T-helper 1 cell (primary cell): ENCODE results near the gene NUP153.

Source experiments
- DNase-seq, 5 donors: peaks; one replicate each; pipeline ENCODE4 v3.0.0-alpha.2; 2012 to 2020

Gene NUP153

DNA sequence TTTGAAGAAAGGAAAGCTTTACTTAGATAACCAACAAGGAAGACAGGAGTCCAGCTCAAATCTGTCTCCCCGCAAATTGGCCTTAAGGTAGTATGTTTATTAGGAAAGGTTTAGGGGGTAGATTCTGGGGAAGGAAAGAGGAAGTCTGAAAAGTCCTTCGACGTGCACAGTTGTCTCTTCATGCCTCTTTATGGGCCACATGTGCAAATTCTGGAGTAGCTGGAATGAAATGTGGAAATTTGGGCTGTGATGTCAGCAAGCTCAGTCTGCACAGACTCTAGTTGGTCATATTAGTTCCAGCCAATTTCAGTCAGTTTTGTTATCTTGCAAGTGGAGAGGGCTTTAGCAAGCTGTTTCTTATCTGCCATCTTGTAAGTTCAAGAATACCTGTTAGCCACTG lies 50.1 kb downstream of the NUP153 start:
- no peak for DNase-seq

DNA sequence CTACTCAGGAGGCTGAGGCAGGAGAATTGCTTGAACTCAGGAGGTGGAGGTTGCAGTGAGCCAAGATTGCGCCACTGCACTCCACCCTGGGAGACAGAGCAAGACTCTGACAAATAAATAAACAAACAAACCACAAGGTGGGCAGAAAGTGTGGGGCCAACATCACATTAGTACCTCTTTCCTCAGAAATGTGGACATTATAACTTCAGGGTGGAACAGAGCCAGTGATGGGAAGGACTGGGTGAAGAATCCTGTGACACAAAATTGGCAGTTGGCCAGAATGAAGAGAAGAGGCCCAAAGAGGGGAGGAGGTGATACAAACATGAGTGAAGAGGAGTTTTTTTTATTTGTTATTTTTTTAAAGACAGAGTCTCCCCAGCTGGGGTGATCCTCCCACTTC lies 50.6 kb downstream of the NUP153 start:
- no peak for DNase-seq

DNA sequence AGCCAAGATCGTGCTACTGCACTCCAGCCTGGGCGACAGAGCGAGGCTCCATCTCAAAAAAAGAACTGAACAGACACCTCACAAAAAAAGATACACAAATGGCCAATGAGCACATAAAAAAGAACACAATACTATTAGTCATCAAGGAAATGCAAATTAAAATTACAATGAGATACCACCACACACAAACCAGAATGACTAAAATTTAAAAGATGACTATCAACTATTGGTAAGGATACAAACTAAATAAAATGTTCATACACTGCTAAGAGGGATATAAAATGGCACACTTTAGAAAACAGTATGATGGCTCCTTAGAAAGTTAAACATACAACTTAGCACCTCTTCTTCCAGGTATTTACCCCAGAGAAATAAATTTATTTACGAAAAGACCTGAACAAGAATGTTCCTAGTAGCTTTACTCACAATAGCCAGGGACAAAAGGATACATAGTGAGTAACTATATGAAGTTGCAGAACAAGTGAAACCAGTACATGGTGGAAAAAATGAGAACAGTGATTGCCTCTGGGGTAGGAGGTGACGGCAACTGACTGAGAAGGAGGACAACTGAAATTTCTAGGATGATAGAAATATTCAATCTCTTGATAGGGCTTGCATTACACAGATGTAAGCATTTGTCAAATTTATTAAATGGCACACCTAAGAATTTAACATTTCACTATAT lies 53.4 kb downstream of the NUP153 start:
- no peak for DNase-seq

DNA sequence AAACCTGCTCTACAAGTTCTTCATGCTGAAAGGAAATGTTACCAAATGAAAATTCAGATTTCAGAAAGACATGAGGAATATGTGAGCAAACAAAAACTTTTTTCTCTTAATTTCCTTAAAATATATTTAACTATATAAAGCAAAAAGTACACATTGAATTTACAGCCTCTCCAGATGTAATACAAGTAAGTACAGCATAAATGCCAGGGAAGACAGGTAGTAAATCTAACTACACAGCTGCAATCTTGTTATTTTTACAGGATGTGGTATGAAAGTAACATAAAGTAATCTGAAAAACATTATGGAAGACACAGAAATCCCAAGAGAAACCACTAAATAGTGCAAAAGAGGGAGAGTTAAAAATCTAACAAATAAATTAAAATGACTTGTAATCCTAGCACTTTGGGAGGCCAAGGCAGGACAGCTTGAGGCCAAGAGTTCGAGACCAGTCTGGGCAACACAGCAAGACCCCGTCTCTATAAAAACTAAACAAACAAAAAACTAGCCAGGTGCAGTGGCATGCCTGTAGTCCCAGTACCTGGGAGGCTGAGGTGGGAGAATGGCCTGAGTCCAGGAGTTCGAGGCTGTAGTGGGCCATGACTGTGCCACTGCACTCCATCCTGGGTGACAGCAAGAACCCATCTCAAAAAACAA lies 55.9 kb downstream of the NUP153 start:
- DNase-seq, result no peak

DNA sequence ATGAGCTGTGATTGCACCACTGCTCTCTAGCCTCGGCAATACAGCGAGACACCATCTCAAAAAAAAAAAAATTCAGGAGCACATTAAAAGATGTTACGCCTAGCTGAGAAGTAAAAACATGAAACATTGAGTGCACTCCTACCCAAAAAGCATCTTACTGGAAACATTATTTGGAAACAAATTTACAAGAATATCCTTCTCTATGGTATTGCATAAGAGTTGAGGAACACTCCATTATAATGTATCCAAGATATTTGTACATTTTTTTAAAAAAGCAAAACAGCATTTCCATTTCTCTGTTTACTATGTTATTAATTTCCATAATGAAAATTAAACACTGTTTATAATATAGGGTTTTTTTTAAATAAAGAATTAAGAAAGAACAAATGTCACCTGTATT lies 58.0 kb downstream of the NUP153 start:
- DNase-seq, result no peak

DNA sequence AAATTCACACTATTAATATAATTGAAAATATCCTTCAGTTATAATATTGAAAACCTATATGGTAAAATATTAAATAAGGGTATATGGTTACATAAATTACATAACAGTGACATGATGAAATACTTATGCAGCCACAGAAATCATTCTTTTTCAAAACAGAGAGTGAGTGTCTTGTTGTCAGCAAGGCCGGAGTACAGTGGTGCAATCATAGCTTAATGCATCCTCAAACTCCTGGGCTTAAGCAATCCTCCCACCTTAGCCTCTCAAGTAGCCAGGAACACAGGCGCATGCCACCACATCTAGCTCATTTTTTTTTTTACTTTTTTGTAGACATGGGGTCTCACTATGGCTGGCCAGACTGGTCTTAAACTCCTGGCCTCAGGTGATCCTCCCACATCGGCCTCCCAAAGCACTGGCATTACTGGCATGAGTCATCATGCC lies 66.2 kb downstream of the NUP153 start:
- no peak for DNase-seq

DNA sequence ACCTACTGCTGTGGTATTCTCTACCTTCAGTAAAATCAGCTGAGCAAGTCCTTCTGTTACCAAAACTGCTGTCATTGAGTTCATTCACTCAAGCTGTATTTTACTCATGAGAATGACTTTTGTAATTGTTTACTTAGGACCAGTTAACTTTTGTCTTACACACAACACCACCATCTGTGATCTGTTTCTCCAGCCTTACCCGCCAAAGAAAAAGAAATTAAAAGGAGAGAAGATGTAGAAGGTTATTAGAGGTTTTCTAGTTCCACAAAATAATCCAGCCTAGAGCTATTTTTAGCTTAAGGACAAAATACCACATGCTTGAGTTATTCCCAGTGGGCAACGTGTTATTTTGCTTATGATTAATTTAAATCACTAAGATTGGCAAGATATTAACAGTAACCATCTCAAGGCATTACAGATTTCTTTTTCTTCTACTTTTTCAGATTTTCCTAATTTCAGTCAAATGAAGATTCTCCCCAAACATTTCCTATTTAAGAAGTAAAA lies 68.5 kb downstream of the NUP153 start:
- DNase-seq, result no peak

DNA sequence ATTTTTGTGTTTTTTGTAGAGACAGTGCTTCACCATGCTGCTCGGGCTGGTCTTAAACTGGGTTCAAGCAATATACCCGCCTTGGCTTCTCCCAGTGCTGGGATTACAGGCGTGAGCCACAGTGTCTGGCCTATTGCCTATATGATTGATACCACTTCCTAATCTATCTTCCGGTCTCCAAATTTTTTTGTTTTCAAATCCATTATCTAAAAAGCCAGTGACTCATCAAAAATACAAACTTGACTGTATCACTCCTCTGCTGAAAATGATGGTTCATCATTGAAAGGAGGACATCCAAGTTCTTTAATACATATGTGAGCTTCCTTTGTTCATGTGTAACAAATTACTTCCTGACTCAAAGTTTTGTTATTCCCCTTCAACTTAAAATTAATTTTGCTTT lies 71.2 kb downstream of the NUP153 start:
- no peak for DNase-seq

DNA sequence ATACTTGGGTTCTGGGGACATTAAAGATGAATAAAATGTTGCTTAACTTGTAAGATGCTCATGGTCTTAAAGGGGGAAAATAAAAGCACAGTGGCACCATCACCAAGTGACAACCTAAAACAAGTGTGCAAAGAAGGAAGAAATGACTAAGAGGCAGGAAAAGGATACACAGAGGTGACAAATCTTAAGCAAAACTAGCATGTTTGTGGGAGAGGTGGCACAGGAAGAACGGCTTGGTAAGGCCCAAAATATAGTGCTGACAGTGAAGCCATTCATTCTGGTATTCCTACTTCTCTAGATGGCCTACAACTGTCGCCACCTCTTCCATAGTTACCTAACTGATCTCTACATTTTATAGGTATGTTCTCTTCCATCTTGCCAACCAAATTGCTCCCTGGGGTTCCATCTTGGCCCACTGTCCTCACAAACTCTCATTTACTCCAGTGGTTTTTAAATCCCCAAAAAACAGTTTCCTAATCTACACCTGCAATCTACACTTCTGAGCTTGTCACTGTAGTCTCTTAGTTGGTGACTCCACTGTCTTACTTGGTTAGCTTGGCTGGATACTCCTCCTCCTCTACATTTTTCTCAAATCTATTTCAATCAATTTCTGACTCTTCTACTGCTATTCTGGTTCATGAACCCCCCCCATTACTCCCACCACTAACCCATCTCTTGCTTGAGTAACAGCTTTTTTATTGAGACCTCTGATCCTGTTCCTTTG lies 73.1 kb downstream of the NUP153 start:
- peak in 1 of 5 donors; percentile 79 for DNase-seq

DNA sequence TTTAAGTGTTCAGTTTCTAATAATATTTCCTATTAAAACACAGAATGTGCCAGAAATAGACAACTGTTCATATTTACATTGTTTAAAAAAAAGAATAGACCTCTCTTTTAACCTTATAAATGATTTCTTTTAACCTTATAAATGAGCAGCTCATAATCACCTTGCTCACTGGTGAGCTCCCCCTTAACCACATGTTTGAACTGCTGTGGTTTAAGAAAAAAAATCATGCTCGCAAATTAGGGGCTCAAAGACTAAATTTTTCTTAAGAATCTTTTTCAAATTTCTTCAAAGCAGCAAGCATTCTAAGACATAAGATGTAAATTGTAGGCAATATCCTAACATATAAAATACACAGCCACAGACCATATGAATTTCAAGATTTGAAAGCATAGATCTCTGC lies 73.8 kb downstream of the NUP153 start:
- no peak for DNase-seq

DNA sequence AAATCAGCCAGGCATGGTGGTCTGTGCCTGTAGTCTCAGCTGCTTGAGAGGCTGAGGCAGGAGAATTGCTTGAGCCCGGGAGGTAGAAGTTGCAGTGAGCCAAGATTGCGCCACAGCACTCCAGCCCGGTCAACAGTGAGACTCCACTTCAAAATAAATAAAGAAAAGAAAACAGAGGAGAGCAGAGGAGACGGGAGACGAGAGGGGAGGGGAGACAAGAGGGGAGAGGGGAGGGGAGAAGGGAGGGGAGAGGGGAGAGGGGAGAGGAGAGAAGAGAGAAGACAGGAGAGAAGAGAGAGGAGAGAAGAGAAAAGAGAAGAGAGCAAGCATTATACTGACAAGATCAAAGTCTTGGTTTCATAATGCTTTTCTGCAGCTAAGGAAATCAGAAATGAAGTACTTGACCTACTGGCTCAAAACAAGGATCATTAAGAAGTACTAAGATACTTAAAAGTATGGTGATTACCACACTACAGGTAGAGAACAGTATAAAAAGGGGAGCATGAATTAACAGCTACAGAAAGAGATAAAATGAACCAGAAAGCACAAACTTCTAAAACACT lies 76.1 kb downstream of the NUP153 start:
- no peak for DNase-seq

DNA sequence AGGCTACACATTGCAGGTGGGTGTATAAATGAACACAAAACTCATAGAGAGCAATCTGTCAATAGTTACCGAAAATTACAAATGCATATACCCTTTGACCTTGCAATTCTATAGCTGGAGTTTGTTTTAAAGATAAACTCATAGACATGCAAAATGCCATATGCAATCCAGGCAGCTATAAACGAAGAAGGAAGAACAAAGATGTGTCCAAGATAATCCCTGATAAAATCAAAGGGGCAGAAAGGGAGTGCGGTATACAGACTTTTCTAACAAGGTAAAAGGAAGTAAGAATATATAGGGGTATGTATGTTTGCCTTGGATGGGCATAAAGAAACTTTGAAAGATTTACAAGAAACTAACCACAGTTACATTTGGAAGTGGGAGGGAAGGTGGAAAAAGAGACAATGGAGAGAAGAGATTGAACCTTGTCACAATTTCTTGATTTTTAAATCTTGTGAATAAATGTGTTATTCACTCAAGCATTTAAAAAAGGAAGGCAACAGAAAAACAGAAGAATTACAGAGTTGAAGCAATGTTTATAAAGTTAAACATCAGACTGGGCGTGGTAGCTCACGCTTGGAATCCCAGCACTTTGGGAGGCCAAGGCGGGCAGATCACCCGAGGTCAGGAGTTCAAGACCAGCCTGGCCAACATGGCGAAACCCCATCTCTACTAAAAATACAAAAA lies 76.8 kb downstream of the NUP153 start:
- no peak for DNase-seq

DNA sequence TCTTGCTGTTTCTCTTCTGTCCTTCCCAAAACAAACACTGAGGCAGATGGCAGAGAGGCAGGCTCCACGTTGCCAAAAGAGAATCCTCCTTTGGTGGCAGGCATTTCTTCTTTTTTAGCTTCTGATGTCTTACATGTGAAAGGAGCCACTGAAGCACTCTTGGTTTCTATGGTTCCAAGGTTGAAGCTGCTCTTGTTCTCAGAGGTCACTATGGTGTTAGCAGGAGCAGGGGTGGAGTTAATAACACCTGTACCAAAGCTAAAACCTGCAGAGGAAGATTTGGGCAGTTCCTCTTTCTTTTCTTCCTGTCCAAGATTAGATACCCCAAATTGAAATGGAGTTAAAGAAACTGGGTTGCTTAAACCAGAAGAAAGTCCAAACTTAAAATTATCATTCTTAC lies 77.9 kb downstream of the NUP153 start:
- no peak for DNase-seq

DNA sequence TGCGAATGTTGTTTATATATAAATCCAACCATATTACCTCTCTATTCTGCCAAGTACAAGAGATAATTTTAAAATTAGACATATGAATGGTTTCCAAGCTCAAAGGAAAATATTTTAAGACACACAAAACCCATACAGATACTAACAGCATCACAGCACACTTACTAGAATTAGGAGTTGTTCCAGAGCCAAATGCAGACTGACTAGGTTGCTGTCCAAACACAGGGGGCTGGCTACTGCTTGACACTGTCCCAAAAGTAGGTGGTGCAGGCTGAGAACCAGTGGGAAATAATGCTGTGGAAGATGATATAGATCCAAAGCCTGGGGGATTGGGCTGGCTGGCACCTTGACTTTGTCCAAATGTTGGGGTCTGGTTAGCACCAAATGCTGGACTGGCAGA lies 82.3 kb downstream of the NUP153 start:
- DNase-seq, result no peak

DNA sequence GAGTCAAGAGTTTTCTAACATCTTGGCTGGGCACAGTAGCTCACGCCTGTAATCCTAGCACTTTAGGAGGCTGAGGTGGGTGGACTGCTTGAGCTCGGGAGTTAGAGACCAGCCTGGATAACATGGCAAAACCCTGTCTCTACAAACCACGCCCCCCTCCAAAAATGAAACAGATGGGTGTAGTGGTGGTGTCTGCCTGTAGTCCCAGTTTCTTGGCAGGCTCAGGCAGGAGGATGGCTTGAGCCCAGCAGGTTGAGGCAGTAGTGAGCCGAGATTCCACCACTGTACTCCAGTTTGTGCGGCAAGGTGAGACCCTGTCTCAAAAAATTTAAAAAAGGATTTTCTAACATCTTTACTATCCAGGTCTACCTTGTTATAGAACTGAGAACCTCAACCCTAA lies 84.6 kb downstream of the NUP153 start:
- no peak for DNase-seq

DNA sequence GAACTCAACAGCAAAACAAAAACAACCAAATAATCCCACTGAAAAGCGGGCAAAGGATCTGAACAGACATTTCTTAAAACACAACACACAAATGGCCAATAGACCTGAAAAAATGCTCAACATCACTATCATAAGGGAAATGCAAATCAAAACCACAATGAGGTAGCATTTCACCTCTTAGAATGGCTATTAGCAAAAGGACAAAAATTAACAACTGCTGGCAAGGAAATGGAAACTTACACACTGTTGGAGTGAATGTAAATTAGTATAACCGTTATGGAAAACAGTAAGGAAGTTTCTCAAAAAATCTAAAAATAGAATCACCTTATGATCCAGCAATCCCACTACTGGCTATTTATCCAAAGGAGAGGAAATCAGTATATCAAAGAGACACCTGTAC lies 85.7 kb downstream of the NUP153 start:
- DNase-seq, result no peak

DNA sequence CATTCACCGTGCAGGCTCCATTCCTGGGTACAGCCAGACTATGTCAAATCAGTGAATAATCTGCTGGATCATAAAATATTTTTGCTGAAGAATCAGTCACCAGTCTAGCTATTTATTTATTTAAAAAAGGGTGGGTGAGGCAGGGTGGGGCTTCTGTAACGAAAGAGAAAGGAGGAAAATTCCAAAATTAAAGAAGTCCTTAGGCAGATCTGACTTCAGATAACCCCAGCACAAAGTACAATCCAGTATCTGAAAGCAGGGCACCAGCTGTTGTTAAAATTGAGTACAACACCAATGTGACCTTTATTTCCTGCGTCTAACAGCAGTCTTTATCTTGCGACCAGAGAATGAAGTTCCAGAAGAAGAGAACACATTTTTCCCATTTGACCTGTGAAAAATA lies 90.9 kb downstream of the NUP153 start:
- DNase-seq, result no peak

DNA sequence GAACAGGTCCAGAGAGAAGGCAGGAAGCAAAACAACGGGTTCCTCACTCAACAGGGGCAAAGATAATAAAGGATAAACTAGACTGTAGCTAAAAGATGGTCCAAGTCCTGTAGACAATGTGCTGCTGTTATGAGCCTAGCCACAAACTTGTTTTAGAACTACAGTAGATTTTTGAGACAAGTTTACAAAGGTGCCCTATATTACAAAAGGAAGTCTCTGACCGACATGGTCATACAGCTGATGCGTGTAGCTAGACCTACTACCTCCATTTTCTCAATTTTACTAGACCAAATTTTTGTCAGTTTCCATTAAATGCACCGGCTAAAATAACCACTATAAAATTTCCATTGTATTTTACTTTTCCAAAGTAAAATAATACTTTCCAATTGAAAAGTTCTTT lies 94.7 kb downstream of the NUP153 start:
- no peak for DNase-seq

DNA sequence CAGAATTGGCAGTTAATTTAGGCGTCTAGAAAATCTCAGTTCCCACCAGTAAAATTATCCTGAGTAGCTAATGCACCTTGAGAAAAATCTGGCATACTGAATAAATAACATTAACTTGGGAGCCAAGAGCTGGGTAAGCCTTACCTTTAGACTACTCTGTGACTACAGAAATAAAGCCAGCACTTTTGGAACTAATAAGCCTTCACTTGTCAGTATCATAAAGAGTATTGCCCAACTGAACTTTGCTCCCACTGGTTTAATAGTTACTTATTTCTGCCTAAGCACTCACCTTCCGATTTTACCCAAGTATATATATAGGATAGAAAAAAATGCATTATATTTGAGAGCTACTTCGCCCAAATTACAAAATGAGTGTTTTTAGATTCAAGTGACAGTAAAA lies 95.9 kb downstream of the NUP153 start:
- DNase-seq, result no peak

DNA sequence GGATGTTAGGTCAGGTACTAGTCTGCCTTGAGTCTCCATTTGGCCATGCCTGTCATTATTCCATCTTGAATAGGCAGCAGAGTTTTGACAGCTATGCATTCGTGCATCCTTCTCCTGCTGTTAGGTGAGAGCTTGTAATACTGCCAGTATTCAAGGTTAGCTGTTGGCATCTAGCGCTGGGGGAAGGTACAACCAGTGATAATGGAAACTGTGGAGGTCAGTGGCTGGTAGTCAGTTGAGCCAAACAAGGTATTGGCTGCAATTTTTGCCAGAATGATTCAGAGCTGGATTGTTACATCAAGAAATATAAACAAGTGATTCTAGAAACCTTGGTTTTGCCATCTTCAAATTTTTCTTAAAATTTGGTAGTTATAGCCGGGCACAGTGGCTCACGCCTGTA lies 100.1 kb downstream of the NUP153 start:
- DNase-seq, result no peak

DNA sequence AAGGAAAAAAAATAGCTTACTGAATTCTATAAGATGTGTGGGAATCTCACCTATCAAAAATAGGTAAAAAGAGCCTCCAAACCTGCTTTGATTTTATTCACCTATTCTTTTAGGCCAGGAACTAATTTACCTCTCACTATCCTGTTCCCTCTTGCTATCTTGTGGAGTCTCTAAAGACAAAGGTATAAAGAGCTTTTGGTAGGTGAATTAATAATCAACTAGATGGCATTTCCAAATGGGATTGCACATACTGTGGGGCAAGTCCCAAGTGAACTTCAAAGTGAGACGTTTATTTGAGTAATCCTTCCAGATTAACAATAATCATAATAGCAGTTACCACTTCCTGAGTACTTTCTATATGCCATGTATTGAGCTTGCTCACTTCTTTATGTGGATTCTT lies 103.8 kb downstream of the NUP153 start:
- DNase-seq, result no peak

DNA sequence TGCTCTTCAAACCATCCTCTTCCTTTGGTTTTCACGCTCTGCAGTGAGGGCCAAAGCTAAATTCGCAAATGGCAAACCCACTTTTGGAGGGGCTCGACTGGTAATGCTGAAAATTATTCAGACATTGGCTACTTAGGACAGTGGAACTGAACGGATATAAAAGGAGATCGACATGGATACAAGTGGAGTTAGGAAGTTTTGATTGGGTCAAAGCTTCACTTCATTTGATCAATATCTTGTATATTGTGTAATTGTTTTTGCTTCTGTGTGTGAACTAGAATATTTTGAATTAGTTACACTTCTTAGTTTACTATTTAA lies 105.4 kb downstream of the NUP153 start:
- DNase-seq, result no peak
